Trophoblast cell (in vitro differentiated cells and primary cell): Measurements from ENCODE around the gene UBE2H.

Source experiments
- DNase-seq, 2 donors: peaks; one replicate each; pipeline ENCODE4 v3.0.0-alpha.2; 2016
- H2AFZ ChIP-seq: 2 replicates; pipeline ENCODE4 v1.6.1; 2013; ENCODE audit warnings: low read length, moderate library complexity, mild to moderate bottlenecking; ENCODE audit not compliant: insufficient read depth, poor library complexity
- H2AK5ac ChIP-seq: 2 replicates; pipeline ENCODE4 v1.6.1; 2013; ENCODE audit warnings: mild to moderate bottlenecking, low read length
- H2BK120ac ChIP-seq: 2 replicates; pipeline ENCODE4 v1.6.1; 2013; ENCODE audit warnings: low read length, mild to moderate bottlenecking, moderate library complexity; ENCODE audit not compliant: insufficient read depth, poor library complexity
- H2BK12ac ChIP-seq: 2 replicates; pipeline ENCODE4 v1.6.1; 2013; ENCODE audit warnings: mild to moderate bottlenecking, low read length, moderate library complexity
- H2BK5ac ChIP-seq: 2 replicates; pipeline ENCODE4 v1.6.1; 2013; ENCODE audit warnings: low read length, low read depth, moderate library complexity, mild to moderate bottlenecking; ENCODE audit not compliant: poor library complexity
- H3K14ac ChIP-seq: 2 replicates; pipeline ENCODE4 v1.6.1; 2013; ENCODE audit warnings: mild to moderate bottlenecking, low read length
- H3K18ac ChIP-seq: 2 replicates; pipeline ENCODE4 v1.6.1; 2013; ENCODE audit warnings: mild to moderate bottlenecking, low read length
- H3K23ac ChIP-seq: 2 replicates; pipeline ENCODE4 v1.6.1; 2013; ENCODE audit warnings: low read length
- H3K27ac ChIP-seq: 2 replicates; pipeline ENCODE4 v1.5.1; 2013; ENCODE audit warnings: low read depth, mild to moderate bottlenecking, inconsistent platforms, low read length, moderate library complexity
- H3K27me3 ChIP-seq: 2 replicates; pipeline ENCODE4 v1.6.1; 2013; ENCODE audit warnings: inconsistent platforms, mild to moderate bottlenecking, low read length, moderate library complexity; ENCODE audit not compliant: insufficient read depth
- H3K36me3 ChIP-seq, 2 experiments: 1 replicate in 1 of 2; 2 replicates in 1 of 2; pipeline ENCODE4 v1.6.1; 2013; ENCODE audit warnings: low read length in 2 of 2, mild to moderate bottlenecking in 2 of 2, moderate library complexity in 1 of 2; ENCODE audit not compliant: insufficient read depth in 2 of 2, control insufficient read depth in 1 of 2
- H3K4ac ChIP-seq: 2 replicates; pipeline ENCODE4 v1.6.1; 2013; ENCODE audit warnings: low read depth, mild to moderate bottlenecking, low read length, moderate library complexity
- H3K4me1 ChIP-seq, 2 experiments: 1 replicate in 1 of 2; 2 replicates in 1 of 2; pipeline ENCODE4 v1.6.1; 2013; ENCODE audit warnings: low read length in 2 of 2, mild to moderate bottlenecking in 2 of 2, moderate library complexity in 1 of 2; ENCODE audit not compliant: insufficient read depth in 2 of 2, control insufficient read depth in 1 of 2
- H3K4me2 ChIP-seq: 2 replicates; pipeline ENCODE4 v1.6.1; 2013; ENCODE audit warnings: inconsistent platforms, mild to moderate bottlenecking, low read length, moderate library complexity
- H3K4me3 ChIP-seq: 2 replicates; pipeline ENCODE4 v1.5.1; 2013; ENCODE audit warnings: mild to moderate bottlenecking, low read depth, low read length, inconsistent platforms
- H3K79me1 ChIP-seq: one replicate; pipeline ENCODE4 v1.6.1; 2013; ENCODE audit warnings: low read length
- H3K79me2 ChIP-seq: 2 replicates; pipeline ENCODE4 v1.6.1; 2013; ENCODE audit warnings: low read length, mild to moderate bottlenecking; ENCODE audit not compliant: control insufficient read depth, insufficient read depth, poor library complexity
- H3K9ac ChIP-seq: 2 replicates; pipeline ENCODE4 v1.6.1; 2013; ENCODE audit warnings: mild to moderate bottlenecking, low read length
- H3K9me3 ChIP-seq: 2 replicates; pipeline ENCODE4 v1.6.1; 2013; ENCODE audit warnings: low read depth, mild to moderate bottlenecking, control low read depth, inconsistent platforms, low read length; ENCODE audit not compliant: insufficient read depth
- H4K12ac ChIP-seq: 2 replicates; pipeline ENCODE4 v1.6.1; 2013; ENCODE audit warnings: low read depth, mild to moderate bottlenecking, low read length, moderate library complexity
- H4K8ac ChIP-seq: 2 replicates; pipeline ENCODE4 v1.6.1; 2013; ENCODE audit warnings: low read depth, mild to moderate bottlenecking, low read length, moderate library complexity
- H4K91ac ChIP-seq: one replicate; pipeline ENCODE4 v1.6.1; 2013; ENCODE audit warnings: low read depth, mild to moderate bottlenecking, low read length, moderate library complexity
- WGBS: extraction: QIAGEN DNeasy Blood & Tissue Kit; methylation state at CpG from one replicate; pipeline ENCODE4 v1.1.7; 2013; ENCODE audit warnings: missing lambda C conversion rate; ENCODE audit not compliant: insufficient read length, insufficient coverage; ENCODE audit errors: extremely low coverage; 5-methylcytosine and 5-hydroxymethylcytosine counted together

The UBE2H gene

GRCh38 chr7:129903935-129904334 lies 48.8 kb downstream of the UBE2H start:
- Histone ChIP-seq H4K12ac (no peak overlapping the region), H3K4me1 (peaks cover 0 to 2% of the 10 kb centered on the region in 2 experiments), H3K79me2 (no peaks in the 10 kb centered on the region), H2BK120ac (no peak overlapping the region), H2AFZ (no peak overlapping the region), H4K8ac (no peak overlapping the region), H3K9ac (no peak overlapping the region), H3K14ac (no peak overlapping the region), H3K36me3 (peaks cover 5 to 10% of the 10 kb centered on the region in 2 experiments), H3K27me3 (no peaks in the 10 kb centered on the region), H3K4me3 (no peak overlapping the region), H2BK5ac (no peak overlapping the region), H3K18ac (no peak overlapping the region), H4K91ac (no peak overlapping the region), H3K27ac (no peak overlapping the region), H2AK5ac (no peak overlapping the region), H3K4ac (no peak overlapping the region), H2BK12ac (no peak overlapping the region), H3K9me3 (no peaks in the 10 kb centered on the region), H3K79me1 (no peaks in the 10 kb centered on the region), H3K4me2 (no peak overlapping the region), H3K23ac (no peak overlapping the region)
- WGBS, result no CpG with 5 or more reads among the region's 5 CpGs
- DNase-seq, result peak in 1 of 2 donors; percentile 57

GRCh38 chr7:129902788-129903422 lies 49.9 kb downstream of the UBE2H start:
- H3K14ac ChIP-seq, result no peak overlapping the region
- no peak overlapping the region for H3K27ac ChIP-seq
- H3K4me3 ChIP-seq, result no peak overlapping the region
- no peak overlapping the region for H3K4ac ChIP-seq
- no peak overlapping the region for H2AK5ac ChIP-seq
- H3K79me2 ChIP-seq, result no peaks in the 10 kb centered on the region
- no peak overlapping the region for H4K91ac ChIP-seq
- no peak overlapping the region for H2AFZ ChIP-seq
- peaks cover 0 to 2% of the 10 kb centered on the region in 2 experiments for H3K4me1 ChIP-seq
- no peak overlapping the region for H2BK120ac ChIP-seq
- DNase-seq, result peak in 1 of 2 donors; percentile 48
- H3K4me2 ChIP-seq, result no peak overlapping the region
- H3K23ac ChIP-seq, result no peak overlapping the region
- no peak overlapping the region for H2BK12ac ChIP-seq
- no peaks in the 10 kb centered on the region for H3K9me3 ChIP-seq
- no peak overlapping the region for H3K9ac ChIP-seq
- no CpG with 5 or more reads among the region's 8 CpGs for WGBS
- H4K12ac ChIP-seq, result no peak overlapping the region
- H4K8ac ChIP-seq, result no peak overlapping the region
- no peak overlapping the region for H3K18ac ChIP-seq
- no peaks in the 10 kb centered on the region for H3K27me3 ChIP-seq
- no peaks in the 10 kb centered on the region for H3K79me1 ChIP-seq
- H3K36me3 ChIP-seq, result peaks cover 5 to 10% of the 10 kb centered on the region in 2 experiments
- H2BK5ac ChIP-seq, result no peak overlapping the region

GRCh38 chr7:129898502-129899160 lies 54.1 kb downstream of the UBE2H start:
- Histone ChIP-seq H4K12ac (no peak overlapping the region), H3K9me3 (no peaks in the 10 kb centered on the region), H3K9ac (no peak overlapping the region), H3K27ac (no peak overlapping the region), H3K36me3 (peaks cover 4 to 12% of the 10 kb centered on the region in 2 experiments), H3K4me2 (no peak overlapping the region), H4K8ac (no peak overlapping the region), H2AK5ac (no peak overlapping the region), H4K91ac (no peak overlapping the region), H2BK5ac (no peak overlapping the region), H3K79me2 (no peaks in the 10 kb centered on the region), H2BK120ac (no peak overlapping the region), H2AFZ (no peak overlapping the region), H2BK12ac (no peak overlapping the region), H3K79me1 (no peaks in the 10 kb centered on the region), H3K4me3 (no peak overlapping the region), H3K4me1 (peaks cover 0 to 1% of the 10 kb centered on the region in 2 experiments), H3K18ac (no peak overlapping the region), H3K4ac (no peak overlapping the region), H3K27me3 (no peaks in the 10 kb centered on the region), H3K14ac (no peak overlapping the region), H3K23ac (no peak overlapping the region)
- no peak for DNase-seq
- no CpG with 5 or more reads among the region's 5 CpGs for WGBS

GRCh38 chr7:129898007-129898406 lies 54.8 kb downstream of the UBE2H start:
- Histone ChIP-seq H3K4me1 (no peaks in the 10 kb centered on the region), H2BK120ac (no peak overlapping the region), H3K27me3 (no peaks in the 10 kb centered on the region), H3K27ac (no peak overlapping the region), H3K4me2 (no peak overlapping the region), H3K4me3 (no peak overlapping the region), H3K79me1 (no peaks in the 10 kb centered on the region), H3K23ac (no peak overlapping the region), H2BK12ac (no peak overlapping the region), H4K91ac (no peak overlapping the region), H3K79me2 (no peaks in the 10 kb centered on the region), H3K9me3 (no peaks in the 10 kb centered on the region), H3K4ac (no peak overlapping the region), H3K18ac (no peak overlapping the region), H3K14ac (no peak overlapping the region), H2AFZ (no peak overlapping the region), H4K8ac (no peak overlapping the region), H3K9ac (no peak overlapping the region), H3K36me3 (peaks cover 4 to 9% of the 10 kb centered on the region in 2 experiments), H2BK5ac (no peak overlapping the region), H4K12ac (no peak overlapping the region), H2AK5ac (no peak overlapping the region)
- no peak for DNase-seq
